ENCODE results near the gene CPNE5. TPM values are rescaled to one million over a fixed set of nuclear protein-coding genes. Genes with fewer than 3 reads are reported as not detected.

The CPNE5 gene
- total and polyA plus RNA-seq, 7 donors, result 0.03 to 1.7 (median 0.41) TPM

GRCh38 chr6:36739947-36740817 is 99.1 kb downstream of the CPNE5 start:
- no peak for TF ChIP-seq CTCF (IDR thresholded peaks at IDR 0.05)
- Histone ChIP-seq H3K4me1 (peaks cover 7% of the 10 kb centered on the region), H3K4me3 (no peak overlapping the region), H3K27ac (no peak overlapping the region), H3K9me3 (no peaks in the 10 kb centered on the region), H3K27me3 (ENCODE audit: insufficient read depth in 3 of 3, low read length in 2 of 3) (no peaks in the 10 kb centered on the region), H3K36me3 (ENCODE audit: insufficient read depth in 1 of 2, low read depth in 1 of 2) (no peaks in the 10 kb centered on the region)
- WGBS, 3 donors, result 80 to 82% (median 81%) methylated on average over 13 of the region's 13 CpGs
- DNase-seq, result no peak
- intact Hi-C loops (cut with DNase I), result no loop called here
- no peak for ATAC-seq

- no peaks in the 10 kb centered on the region for H3K36me3 ChIP-seq (ENCODE audit: insufficient read depth in 1 of 2, low read depth in 1 of 2)
- TF ChIP-seq CTCF (IDR thresholded peaks at IDR 0.05), result no peak
- no peaks in the 10 kb centered on the region for H3K27me3 ChIP-seq (ENCODE audit: insufficient read depth in 3 of 3, low read length in 2 of 3)
- H3K27ac ChIP-seq, result no peak overlapping the region
- peaks cover 7% of the 10 kb centered on the region for H3K4me1 ChIP-seq
- WGBS, 3 donors, result 96 to 100% (median 97%) methylated on average over 1 of the region's 1 CpG
- intact Hi-C loops (cut with DNase I), result no loop called here
- no peaks in the 10 kb centered on the region for H3K9me3 ChIP-seq
- DNase-seq (no peak), ATAC-seq (no peak)
- H3K4me3 ChIP-seq, result no peak overlapping the region
Measured at GRCh38 chr6:36738108-36738507, 101.1 kb downstream of the CPNE5 start.

- 91 to 95% (median 91%) methylated on average over 14 of the region's 14 CpGs for WGBS, 3 donors
- Histone ChIP-seq H3K9me3 (no peaks in the 10 kb centered on the region), H3K36me3 (ENCODE audit: insufficient read depth in 1 of 2, low read depth in 1 of 2) (no peaks in the 10 kb centered on the region), H3K27me3 (ENCODE audit: insufficient read depth in 3 of 3, low read length in 2 of 3) (no peaks in the 10 kb centered on the region), H3K27ac (no peak overlapping the region), H3K4me1 (peaks cover 7% of the 10 kb centered on the region), H3K4me3 (no peak overlapping the region)
- no peak for TF ChIP-seq CTCF (IDR thresholded peaks at IDR 0.05)
- ATAC-seq (no peak), DNase-seq (no peak)
- intact Hi-C loops (cut with DNase I), result no loop called here
Measured at GRCh38 chr6:36737043-36737785, 102.0 kb downstream of the CPNE5 start.

GRCh38 chr6:36735110-36736071 is 103.9 kb downstream of the CPNE5 start:
- no peaks in the 10 kb centered on the region for H3K9me3 ChIP-seq
- H3K27me3 ChIP-seq (ENCODE audit: insufficient read depth in 3 of 3, low read length in 2 of 3), result no peaks in the 10 kb centered on the region
- H3K36me3 ChIP-seq (ENCODE audit: insufficient read depth in 1 of 2, low read depth in 1 of 2), result no peaks in the 10 kb centered on the region
- peak overlapping the region; percentile 33 for H3K4me3 ChIP-seq
- TF ChIP-seq CTCF (IDR thresholded peaks at IDR 0.05), result no peak
- peaks cover 7% of the 10 kb centered on the region for H3K4me1 ChIP-seq
- 10 to 16% (median 11%) methylated on average over 23 to 24 of the region's 24 CpGs for WGBS, 3 donors
- peak overlapping the region; percentile 76 for H3K27ac ChIP-seq
- peak; percentile 85 to 90 for DNase-seq
- intact Hi-C loops (cut with DNase I), result no loop called here
- peak; percentile 77 to 88 (median 84) for ATAC-seq

Measured in psoas muscle (tissue), 8 donors.